GM23338 (cell line): ENCODE measurements around the gene MSGN1. TPM values are rescaled to one million over a fixed set of nuclear protein-coding genes. Genes with fewer than 3 reads are reported as not detected.

Source experiments
- ATAC-seq: fragments of 200-7000 bp; cut with Tn5 transposase; 3 replicates; pipeline ENCODE4 v1.9.1; 2020
- DNase-seq: peaks from one replicate; pipeline ENCODE4 v3.0.0-alpha.2; 2015; ENCODE audit warnings: low spot score
- H2AFZ ChIP-seq: fragments of 200-600 bp; sonication (generic); 2 replicates; pipeline ENCODE4 v1.8.0; 2016; ENCODE audit warnings: antibody characterized with exemption, mild to moderate bottlenecking, moderate library complexity
- H3F3A ChIP-seq: fragments of 200-600 bp; sonication (generic); replicated peaks from 2 replicates; pipeline ENCODE4 v1.8.0; 2017; ENCODE audit warnings: antibody characterized with exemption, mixed run types, low read depth
- H3K27ac ChIP-seq: fragments of 200-600 bp; sonication (generic); 2 replicates; pipeline ENCODE4 v1.6.1; 2016; ENCODE audit warnings: low read depth
- H3K27me3 ChIP-seq: fragments of 200-600 bp; sonication (generic); 2 replicates; pipeline ENCODE4 v1.8.0; 2016; ENCODE audit warnings: mild to moderate bottlenecking, mixed run types, moderate library complexity; ENCODE audit not compliant: insufficient read depth
- H3K36me3 ChIP-seq: fragments of 200-600 bp; sonication (generic); 2 replicates; pipeline ENCODE4 v1.8.0; 2016; ENCODE audit warnings: mild to moderate bottlenecking; ENCODE audit not compliant: insufficient read depth
- H3K4me1 ChIP-seq: fragments of 200-600 bp; sonication (generic); 2 replicates; pipeline ENCODE4 v1.8.0; 2016; ENCODE audit warnings: mild to moderate bottlenecking, moderate library complexity; ENCODE audit not compliant: insufficient read depth
- H3K4me2 ChIP-seq: fragments of 200-600 bp; sonication (generic); 2 replicates; pipeline ENCODE4 v1.7.1; 2017; ENCODE audit warnings: mixed run types
- H3K4me3 ChIP-seq: fragments of 200-600 bp; sonication (generic); 2 replicates; pipeline ENCODE4 v1.6.1; 2016; ENCODE audit warnings: mixed run types
- H3K79me2 ChIP-seq: fragments of 200-600 bp; sonication (generic); replicated peaks from 2 replicates; pipeline ENCODE4 v1.8.0; 2017; ENCODE audit warnings: mild to moderate bottlenecking; ENCODE audit not compliant: insufficient read depth
- H3K9me2 ChIP-seq: fragments of 200-600 bp; sonication (generic); 2 replicates; pipeline ENCODE4 v1.8.0; 2017; ENCODE audit not compliant: insufficient read depth
- H4K20me1 ChIP-seq: fragments of 200-600 bp; sonication (generic); replicated peaks from 2 replicates; pipeline ENCODE4 v1.8.0; 2017; ENCODE audit warnings: mild to moderate bottlenecking; ENCODE audit not compliant: insufficient read depth
- H3K27ac Mint-ChIP-seq: 2 replicates; pipeline ENCODE4 v1.8.0; 2020; ENCODE audit warnings: inconsistent platforms, mild to moderate bottlenecking, moderate library complexity, mixed read lengths
- H3K27me3 Mint-ChIP-seq: 3 replicates; pipeline ENCODE4 v1.8.0; 2022; ENCODE audit warnings: low read depth, mild to moderate bottlenecking, moderate library complexity, mixed read lengths, inconsistent platforms; ENCODE audit not compliant: insufficient read depth, poor library complexity
- H3K36me3 Mint-ChIP-seq: 3 replicates; pipeline ENCODE4 v1.8.0; 2021; ENCODE audit warnings: low read depth, mild to moderate bottlenecking, inconsistent platforms, moderate library complexity, mixed read lengths
- H3K4me1 Mint-ChIP-seq: 3 replicates; pipeline ENCODE4 v1.8.0; 2020; ENCODE audit warnings: mild to moderate bottlenecking, inconsistent platforms, mixed read lengths
- H3K4me3 Mint-ChIP-seq: 3 replicates; pipeline ENCODE4 v1.8.0; 2021; ENCODE audit warnings: moderate library complexity, mild to moderate bottlenecking, inconsistent platforms, mixed read lengths
- H3K9me3 Mint-ChIP-seq: 3 replicates; pipeline ENCODE4 v1.8.0; 2020; ENCODE audit warnings: moderate library complexity, mild to moderate bottlenecking, inconsistent platforms, mixed read lengths
- CREB1 ChIP-seq: fragments of 250-450 bp; sonication (Bioruptor Pico); IDR thresholded peaks from 2 replicates; pipeline ENCODE4 v1.5.0; 2020; ENCODE audit warnings: low read depth, mild to moderate bottlenecking, moderate library complexity
- EZH2 ChIP-seq: fragments of 200-600 bp; sonication (generic); IDR thresholded peaks from one replicate; pipeline ENCODE4 v1.8.0; 2017; ENCODE audit warnings: antibody characterized with exemption, mild to moderate bottlenecking, low read depth; ENCODE audit not compliant: unreplicated experiment
- EZH2phosphoT487 ChIP-seq: fragments of 200-600 bp; sonication (generic); IDR thresholded peaks from one replicate; pipeline ENCODE4 v1.8.1; 2018; ENCODE audit warnings: antibody characterized with exemption; ENCODE audit not compliant: unreplicated experiment
- JUNB ChIP-seq: IDR thresholded peaks from one replicate; pipeline ENCODE4 v1.6.1; 2016; ENCODE audit warnings: antibody characterized with exemption; ENCODE audit not compliant: unreplicated experiment
- NANOG ChIP-seq: IDR thresholded peaks from 2 replicates; pipeline ENCODE4 v1.6.1; 2016; ENCODE audit warnings: antibody characterized with exemption, borderline replicate concordance
- POLR2AphosphoS5 ChIP-seq: IDR thresholded peaks from 2 replicates; pipeline ENCODE4 v1.6.1; 2016; ENCODE audit warnings: antibody characterized with exemption, low read depth
- STAT1 ChIP-seq: IDR thresholded peaks from one replicate; pipeline ENCODE4 v1.6.1; 2016; ENCODE audit warnings: antibody characterized with exemption; ENCODE audit not compliant: unreplicated experiment
- ZNF114 ChIP-seq: fragments of 250-450 bp; sonication (Bioruptor Pico); IDR thresholded peaks from 2 replicates; pipeline ENCODE4 v1.5.0; 2020; ENCODE audit warnings: mild to moderate bottlenecking, moderate library complexity
- ZNF331 ChIP-seq: fragments of 250-450 bp; sonication (Bioruptor Pico); IDR thresholded peaks from 2 replicates; pipeline ENCODE4 v1.5.0; 2020; ENCODE audit warnings: low read depth, mild to moderate bottlenecking, moderate library complexity
- long read RNA-seq: library from polyadenylated mRNA; unstranded; transcript quantifications from one replicate; pipeline ENCODE4 v2.0.0, GENCODE V29; 2020; ENCODE audit not compliant: unreplicated experiment
- polyA plus RNA-seq: library from polyadenylated mRNA; unstranded; fragments of >200 nt; fragmentation: Nextera tagmentation; extraction: Ambion mirVana; gene quantifications from 2 replicates; pipeline ENCODE4 v1.2.1, GENCODE V29; 2016
- total RNA-seq: library from RNA; depleted of rRNA; stranded (reverse); fragments of >200 nt; shearing (Covaris generic); gene quantifications from 2 replicates; pipeline ENCODE4 v1.2.3, GENCODE V29; 2014; rRNA removed
- TF ChIP-seq, protein P1 (sequence below): IDR thresholded peaks from one replicate; pipeline ENCODE4 v1.6.1; 2018; ENCODE audit warnings: antibody characterized with exemption; ENCODE audit not compliant: unreplicated experiment
- TF ChIP-seq, protein P2 (sequence below): IDR thresholded peaks from 2 replicates; pipeline ENCODE4 v1.6.1; 2016; ENCODE audit warnings: antibody characterized with exemption
- TF ChIP-seq, protein P3 (sequence below): fragments of 250-450 bp; sonication (Bioruptor Pico); IDR thresholded peaks from 2 replicates; pipeline ENCODE4 v1.5.0; 2020; ENCODE audit warnings: mild to moderate bottlenecking, moderate library complexity
- TF ChIP-seq, protein P4 (sequence below), 2 experiments: fragments of 200-600 bp in 1 of 2; sonication (generic) in 1 of 2; conservative IDR thresholded peaks; 2 replicates each; pipeline versions ENCODE4 v1.5.1 to v1.6.1; 2016 to 2017; ENCODE audit warnings: antibody characterized with exemption in 2 of 2, low read depth in 2 of 2, mild to moderate bottlenecking in 2 of 2, moderate library complexity in 1 of 2

Gene MSGN1, protein sequence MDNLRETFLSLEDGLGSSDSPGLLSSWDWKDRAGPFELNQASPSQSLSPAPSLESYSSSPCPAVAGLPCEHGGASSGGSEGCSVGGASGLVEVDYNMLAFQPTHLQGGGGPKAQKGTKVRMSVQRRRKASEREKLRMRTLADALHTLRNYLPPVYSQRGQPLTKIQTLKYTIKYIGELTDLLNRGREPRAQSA
- total RNA-seq: not detected in 2 replicates
- not detected in 2 replicates for polyA plus RNA-seq
- long read RNA-seq: 0 reads

DNA sequence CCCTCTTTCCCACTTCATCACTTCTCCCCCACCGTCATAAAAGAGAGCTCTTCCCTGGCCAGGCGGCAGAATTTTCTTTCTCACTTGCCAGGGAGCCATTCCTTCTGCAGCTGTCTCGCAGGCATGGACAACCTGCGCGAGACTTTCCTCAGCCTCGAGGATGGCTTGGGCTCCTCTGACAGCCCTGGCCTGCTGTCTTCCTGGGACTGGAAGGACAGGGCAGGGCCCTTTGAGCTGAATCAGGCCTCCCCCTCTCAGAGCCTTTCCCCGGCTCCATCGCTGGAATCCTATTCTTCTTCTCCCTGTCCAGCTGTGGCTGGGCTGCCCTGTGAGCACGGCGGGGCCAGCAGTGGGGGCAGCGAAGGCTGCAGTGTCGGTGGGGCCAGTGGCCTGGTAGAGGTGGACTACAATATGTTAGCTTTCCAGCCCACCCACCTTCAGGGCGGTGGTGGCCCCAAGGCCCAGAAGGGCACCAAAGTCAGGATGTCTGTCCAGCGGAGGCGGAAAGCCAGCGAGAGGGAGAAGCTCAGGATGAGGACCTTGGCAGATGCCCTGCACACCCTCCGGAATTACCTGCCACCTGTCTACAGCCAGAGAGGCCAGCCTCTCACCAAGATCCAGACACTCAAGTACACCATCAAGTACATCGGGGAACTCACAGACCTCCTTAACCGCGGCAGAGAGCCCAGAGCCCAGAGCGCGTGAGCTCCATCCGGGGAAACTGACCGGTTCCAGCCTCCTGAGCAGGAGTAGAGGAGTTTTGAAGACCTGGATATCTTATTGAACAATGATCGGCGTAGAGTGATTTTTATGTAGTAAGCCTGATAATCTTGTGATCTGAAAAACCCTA, at the start of gene MSGN1:
Gene MSGN1 (plus strand): TSS at position 65 of the 850 bp plus-strand sequence. CDS start 59 bp downstream, at position 124.
- no peak within 1 kb of the TSS for H3K4me2 ChIP-seq

More for the DNA sequence above, at the start of gene MSGN1:
- Histone ChIP-seq H3K4me1 (peaks cover 6% of the 10 kb centered on the region; the same call in 1 of the 2 replicates), H3K36me3 (no peaks in the 10 kb centered on the region), H3K27me3 (no peaks in the 10 kb centered on the region), H2AFZ (peak within 1 kb of the TSS; percentile 70), H3K4me3 (no peak within 1 kb of the TSS), H3K79me2 (no peaks in the 10 kb centered on the region), H4K20me1 (no peaks in the 10 kb centered on the region), H3K27ac (no peak within 1 kb of the TSS), H3K9me2 (no peaks in the 10 kb centered on the region), H3F3A (no peaks in the 10 kb centered on the region)
- no peak within 1 kb of the TSS for H3K4me3 Mint-ChIP-seq
- peak within 1 kb of the TSS; percentile 30; the same call in 1 of the 2 replicates for H3K27ac Mint-ChIP-seq
- peaks cover 6% of the 10 kb centered on the region; the same call in 2 of the 3 replicates for H3K4me1 Mint-ChIP-seq
- no peaks in the 10 kb centered on the region for H3K9me3 Mint-ChIP-seq
- DNase-seq (no peak), ATAC-seq (no peak)
- peaks cover 5% of the 10 kb centered on the region for H3K27me3 Mint-ChIP-seq
- no peaks in the 10 kb centered on the region for H3K36me3 Mint-ChIP-seq
- TF ChIP-seq CREB1 (CRISPR knock-in tag): no peak
- no peak for TF ChIP-seq JUNB
- no peak for TF ChIP-seq ZNF331
- TF ChIP-seq EZH2: no peak
- TF ChIP-seq, protein P1, sequence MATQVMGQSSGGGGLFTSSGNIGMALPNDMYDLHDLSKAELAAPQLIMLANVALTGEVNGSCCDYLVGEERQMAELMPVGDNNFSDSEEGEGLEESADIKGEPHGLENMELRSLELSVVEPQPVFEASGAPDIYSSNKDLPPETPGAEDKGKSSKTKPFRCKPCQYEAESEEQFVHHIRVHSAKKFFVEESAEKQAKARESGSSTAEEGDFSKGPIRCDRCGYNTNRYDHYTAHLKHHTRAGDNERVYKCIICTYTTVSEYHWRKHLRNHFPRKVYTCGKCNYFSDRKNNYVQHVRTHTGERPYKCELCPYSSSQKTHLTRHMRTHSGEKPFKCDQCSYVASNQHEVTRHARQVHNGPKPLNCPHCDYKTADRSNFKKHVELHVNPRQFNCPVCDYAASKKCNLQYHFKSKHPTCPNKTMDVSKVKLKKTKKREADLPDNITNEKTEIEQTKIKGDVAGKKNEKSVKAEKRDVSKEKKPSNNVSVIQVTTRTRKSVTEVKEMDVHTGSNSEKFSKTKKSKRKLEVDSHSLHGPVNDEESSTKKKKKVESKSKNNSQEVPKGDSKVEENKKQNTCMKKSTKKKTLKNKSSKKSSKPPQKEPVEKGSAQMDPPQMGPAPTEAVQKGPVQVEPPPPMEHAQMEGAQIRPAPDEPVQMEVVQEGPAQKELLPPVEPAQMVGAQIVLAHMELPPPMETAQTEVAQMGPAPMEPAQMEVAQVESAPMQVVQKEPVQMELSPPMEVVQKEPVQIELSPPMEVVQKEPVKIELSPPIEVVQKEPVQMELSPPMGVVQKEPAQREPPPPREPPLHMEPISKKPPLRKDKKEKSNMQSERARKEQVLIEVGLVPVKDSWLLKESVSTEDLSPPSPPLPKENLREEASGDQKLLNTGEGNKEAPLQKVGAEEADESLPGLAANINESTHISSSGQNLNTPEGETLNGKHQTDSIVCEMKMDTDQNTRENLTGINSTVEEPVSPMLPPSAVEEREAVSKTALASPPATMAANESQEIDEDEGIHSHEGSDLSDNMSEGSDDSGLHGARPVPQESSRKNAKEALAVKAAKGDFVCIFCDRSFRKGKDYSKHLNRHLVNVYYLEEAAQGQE: no peak
- TF ChIP-seq, protein P2, sequence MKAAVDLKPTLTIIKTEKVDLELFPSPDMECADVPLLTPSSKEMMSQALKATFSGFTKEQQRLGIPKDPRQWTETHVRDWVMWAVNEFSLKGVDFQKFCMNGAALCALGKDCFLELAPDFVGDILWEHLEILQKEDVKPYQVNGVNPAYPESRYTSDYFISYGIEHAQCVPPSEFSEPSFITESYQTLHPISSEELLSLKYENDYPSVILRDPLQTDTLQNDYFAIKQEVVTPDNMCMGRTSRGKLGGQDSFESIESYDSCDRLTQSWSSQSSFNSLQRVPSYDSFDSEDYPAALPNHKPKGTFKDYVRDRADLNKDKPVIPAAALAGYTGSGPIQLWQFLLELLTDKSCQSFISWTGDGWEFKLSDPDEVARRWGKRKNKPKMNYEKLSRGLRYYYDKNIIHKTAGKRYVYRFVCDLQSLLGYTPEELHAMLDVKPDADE: no peak
- TF ChIP-seq POLR2AphosphoS5: no peak
- no peak for TF ChIP-seq EZH2phosphoT487
- TF ChIP-seq, protein P3, sequence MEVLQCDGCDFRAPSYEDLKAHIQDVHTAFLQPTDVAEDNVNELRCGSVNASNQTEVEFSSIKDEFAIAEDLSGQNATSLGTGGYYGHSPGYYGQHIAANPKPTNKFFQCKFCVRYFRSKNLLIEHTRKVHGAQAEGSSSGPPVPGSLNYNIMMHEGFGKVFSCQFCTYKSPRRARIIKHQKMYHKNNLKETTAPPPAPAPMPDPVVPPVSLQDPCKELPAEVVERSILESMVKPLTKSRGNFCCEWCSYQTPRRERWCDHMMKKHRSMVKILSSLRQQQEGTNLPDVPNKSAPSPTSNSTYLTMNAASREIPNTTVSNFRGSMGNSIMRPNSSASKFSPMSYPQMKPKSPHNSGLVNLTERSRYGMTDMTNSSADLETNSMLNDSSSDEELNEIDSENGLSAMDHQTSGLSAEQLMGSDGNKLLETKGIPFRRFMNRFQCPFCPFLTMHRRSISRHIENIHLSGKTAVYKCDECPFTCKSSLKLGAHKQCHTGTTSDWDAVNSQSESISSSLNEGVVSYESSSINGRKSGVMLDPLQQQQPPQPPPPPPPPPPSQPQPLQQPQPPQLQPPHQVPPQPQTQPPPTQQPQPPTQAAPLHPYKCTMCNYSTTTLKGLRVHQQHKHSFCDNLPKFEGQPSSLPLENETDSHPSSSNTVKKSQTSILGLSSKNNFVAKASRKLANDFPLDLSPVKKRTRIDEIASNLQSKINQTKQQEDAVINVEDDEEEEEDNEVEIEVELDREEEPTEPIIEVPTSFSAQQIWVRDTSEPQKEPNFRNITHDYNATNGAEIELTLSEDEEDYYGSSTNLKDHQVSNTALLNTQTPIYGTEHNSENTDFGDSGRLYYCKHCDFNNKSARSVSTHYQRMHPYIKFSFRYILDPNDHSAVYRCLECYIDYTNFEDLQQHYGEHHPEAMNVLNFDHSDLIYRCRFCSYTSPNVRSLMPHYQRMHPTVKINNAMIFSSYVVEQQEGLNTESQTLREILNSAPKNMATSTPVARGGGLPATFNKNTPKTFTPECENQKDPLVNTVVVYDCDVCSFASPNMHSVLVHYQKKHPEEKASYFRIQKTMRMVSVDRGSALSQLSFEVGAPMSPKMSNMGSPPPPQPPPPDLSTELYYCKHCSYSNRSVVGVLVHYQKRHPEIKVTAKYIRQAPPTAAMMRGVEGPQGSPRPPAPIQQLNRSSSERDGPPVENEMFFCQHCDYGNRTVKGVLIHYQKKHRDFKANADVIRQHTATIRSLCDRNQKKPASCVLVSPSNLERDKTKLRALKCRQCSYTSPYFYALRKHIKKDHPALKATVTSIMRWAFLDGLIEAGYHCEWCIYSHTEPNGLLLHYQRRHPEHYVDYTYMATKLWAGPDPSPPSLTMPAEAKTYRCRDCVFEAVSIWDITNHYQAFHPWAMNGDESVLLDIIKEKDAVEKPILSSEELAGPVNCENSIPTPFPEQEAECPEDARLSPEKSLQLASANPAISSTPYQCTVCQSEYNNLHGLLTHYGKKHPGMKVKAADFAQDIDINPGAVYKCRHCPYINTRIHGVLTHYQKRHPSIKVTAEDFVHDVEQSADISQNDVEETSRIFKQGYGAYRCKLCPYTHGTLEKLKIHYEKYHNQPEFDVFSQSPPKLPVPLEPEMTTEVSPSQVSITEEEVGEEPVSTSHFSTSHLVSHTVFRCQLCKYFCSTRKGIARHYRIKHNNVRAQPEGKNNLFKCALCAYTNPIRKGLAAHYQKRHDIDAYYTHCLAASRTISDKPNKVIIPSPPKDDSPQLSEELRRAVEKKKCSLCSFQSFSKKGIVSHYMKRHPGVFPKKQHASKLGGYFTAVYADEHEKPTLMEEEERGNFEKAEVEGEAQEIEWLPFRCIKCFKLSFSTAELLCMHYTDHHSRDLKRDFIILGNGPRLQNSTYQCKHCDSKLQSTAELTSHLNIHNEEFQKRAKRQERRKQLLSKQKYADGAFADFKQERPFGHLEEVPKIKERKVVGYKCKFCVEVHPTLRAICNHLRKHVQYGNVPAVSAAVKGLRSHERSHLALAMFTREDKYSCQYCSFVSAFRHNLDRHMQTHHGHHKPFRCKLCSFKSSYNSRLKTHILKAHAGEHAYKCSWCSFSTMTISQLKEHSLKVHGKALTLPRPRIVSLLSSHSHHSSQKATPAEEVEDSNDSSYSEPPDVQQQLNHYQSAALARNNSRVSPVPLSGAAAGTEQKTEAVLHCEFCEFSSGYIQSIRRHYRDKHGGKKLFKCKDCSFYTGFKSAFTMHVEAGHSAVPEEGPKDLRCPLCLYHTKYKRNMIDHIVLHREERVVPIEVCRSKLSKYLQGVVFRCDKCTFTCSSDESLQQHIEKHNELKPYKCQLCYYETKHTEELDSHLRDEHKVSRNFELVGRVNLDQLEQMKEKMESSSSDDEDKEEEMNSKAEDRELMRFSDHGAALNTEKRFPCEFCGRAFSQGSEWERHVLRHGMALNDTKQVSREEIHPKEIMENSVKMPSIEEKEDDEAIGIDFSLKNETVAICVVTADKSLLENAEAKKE (CRISPR knock-in tag): no peak
- no peak for TF ChIP-seq ZNF114
- no peak for TF ChIP-seq NANOG
- TF ChIP-seq, protein P4, sequence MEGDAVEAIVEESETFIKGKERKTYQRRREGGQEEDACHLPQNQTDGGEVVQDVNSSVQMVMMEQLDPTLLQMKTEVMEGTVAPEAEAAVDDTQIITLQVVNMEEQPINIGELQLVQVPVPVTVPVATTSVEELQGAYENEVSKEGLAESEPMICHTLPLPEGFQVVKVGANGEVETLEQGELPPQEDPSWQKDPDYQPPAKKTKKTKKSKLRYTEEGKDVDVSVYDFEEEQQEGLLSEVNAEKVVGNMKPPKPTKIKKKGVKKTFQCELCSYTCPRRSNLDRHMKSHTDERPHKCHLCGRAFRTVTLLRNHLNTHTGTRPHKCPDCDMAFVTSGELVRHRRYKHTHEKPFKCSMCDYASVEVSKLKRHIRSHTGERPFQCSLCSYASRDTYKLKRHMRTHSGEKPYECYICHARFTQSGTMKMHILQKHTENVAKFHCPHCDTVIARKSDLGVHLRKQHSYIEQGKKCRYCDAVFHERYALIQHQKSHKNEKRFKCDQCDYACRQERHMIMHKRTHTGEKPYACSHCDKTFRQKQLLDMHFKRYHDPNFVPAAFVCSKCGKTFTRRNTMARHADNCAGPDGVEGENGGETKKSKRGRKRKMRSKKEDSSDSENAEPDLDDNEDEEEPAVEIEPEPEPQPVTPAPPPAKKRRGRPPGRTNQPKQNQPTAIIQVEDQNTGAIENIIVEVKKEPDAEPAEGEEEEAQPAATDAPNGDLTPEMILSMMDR (conservative IDR thresholded peaks at IDR 0.05; ENCODE audit: low read depth in 2 of 2): no peak
- no peak for TF ChIP-seq STAT1
